Measurements from ENCODE around the gene SLC13A4. TPM values are rescaled to one million over a fixed set of nuclear protein-coding genes. Genes with fewer than 3 reads are reported as not detected.
A peak's percentile ranks its signal among the peaks of the same experiment; 100 is the strongest.

SLC13A4 gene
- total and polyA plus RNA-seq, 8 donors: 3.5 to 7.7 (median 5.4) TPM; not detected in 2

DNA sequence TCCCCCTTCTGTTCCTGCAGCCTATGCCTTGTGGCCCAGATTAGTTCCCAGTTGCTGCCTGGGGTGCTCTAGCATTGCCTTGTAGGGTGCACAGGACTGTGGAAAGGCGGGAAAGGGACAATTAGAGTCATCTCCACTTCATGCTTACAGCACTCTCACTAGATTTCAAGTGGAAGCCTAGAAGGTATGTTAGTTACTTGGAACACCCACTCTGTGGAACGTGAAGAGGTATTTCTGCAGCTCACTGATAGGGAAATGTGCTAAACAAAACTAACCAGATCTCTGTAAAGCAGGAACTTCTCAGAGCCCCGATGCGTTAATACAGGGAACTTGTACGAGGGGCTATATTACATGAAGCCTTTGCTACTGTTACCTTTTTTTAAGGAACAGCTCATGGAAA, 46.2 kb downstream of the SLC13A4 start:
- H3K4me3 ChIP-seq: no peak overlapping the region
- H3K4me1 ChIP-seq: no peaks in the 10 kb centered on the region
- TF ChIP-seq, protein P1, sequence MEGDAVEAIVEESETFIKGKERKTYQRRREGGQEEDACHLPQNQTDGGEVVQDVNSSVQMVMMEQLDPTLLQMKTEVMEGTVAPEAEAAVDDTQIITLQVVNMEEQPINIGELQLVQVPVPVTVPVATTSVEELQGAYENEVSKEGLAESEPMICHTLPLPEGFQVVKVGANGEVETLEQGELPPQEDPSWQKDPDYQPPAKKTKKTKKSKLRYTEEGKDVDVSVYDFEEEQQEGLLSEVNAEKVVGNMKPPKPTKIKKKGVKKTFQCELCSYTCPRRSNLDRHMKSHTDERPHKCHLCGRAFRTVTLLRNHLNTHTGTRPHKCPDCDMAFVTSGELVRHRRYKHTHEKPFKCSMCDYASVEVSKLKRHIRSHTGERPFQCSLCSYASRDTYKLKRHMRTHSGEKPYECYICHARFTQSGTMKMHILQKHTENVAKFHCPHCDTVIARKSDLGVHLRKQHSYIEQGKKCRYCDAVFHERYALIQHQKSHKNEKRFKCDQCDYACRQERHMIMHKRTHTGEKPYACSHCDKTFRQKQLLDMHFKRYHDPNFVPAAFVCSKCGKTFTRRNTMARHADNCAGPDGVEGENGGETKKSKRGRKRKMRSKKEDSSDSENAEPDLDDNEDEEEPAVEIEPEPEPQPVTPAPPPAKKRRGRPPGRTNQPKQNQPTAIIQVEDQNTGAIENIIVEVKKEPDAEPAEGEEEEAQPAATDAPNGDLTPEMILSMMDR (IDR thresholded peaks at IDR 0.05): no peak
- no peaks in the 10 kb centered on the region for H3K27me3 ChIP-seq
- no peaks in the 10 kb centered on the region for H3K9me3 ChIP-seq
- intact Hi-C loops (cut with DNase I): no loop called here
- ATAC-seq: peak; percentile 78
- H3K27ac ChIP-seq: no peak overlapping the region
- H3K36me3 ChIP-seq: peaks cover 0 to 23% of the 10 kb centered on the region in 2 donors
- DNase-seq: no peak

DNA sequence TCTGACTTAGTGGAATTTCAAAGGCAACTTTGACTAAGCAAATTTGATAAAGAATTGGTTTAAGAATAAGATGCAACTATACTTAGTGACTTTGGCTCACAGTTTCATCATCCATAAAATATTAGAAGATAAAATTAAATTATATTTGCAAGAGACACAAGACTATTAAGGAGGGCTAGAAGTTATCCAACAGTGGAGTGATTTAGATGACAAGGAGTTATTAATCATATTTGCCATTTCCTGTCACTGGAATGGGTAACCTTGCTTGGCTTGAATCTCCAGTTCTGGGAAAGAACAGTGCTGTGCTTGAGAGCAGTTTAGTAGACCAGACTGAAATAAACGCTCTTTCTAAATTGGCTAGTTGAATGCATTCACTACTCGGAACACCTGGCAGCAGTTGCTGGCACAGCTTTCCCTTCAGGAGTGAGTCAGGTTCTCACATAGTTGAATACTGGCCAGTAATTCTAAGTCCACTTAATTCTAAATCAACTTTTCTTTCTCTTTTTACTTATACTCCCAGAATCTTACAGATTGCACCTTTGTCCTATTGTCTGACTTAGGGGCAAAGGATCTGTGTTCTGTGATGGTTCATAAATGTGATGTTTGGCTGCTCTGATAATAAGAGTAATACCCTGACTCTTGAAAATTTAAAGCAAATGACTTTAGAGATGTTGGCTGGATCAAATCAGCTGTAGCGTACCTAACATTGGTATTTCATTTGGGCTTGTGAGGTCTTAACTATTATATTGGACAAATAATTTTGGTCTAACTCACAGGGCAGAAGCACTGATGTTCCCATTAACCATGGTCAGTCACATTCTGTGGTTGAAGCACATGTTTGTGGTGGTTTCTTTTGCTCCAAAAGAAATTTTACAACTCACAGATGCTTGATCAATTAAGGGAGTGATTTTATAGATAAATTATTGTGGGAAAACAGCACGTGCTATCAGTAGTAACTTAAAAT, 49.1 kb downstream of the SLC13A4 start:
- ATAC-seq (peak; percentile 89), DNase-seq (peak in 1 of 4 donors; percentile 67)
- Histone ChIP-seq H3K4me1 (peaks cover 0 to 2% of the 10 kb centered on the region in 2 donors), H3K4me3 (no peak overlapping the region), H3K36me3 (peaks cover 0 to 52% of the 10 kb centered on the region in 2 donors), H3K27ac (no peak overlapping the region), H3K27me3 (no peaks in the 10 kb centered on the region), H3K9me3 (no peaks in the 10 kb centered on the region)
- TF ChIP-seq, protein P1 (IDR thresholded peaks at IDR 0.05): no peak
- intact Hi-C loops (cut with DNase I): no loop called here

DNA sequence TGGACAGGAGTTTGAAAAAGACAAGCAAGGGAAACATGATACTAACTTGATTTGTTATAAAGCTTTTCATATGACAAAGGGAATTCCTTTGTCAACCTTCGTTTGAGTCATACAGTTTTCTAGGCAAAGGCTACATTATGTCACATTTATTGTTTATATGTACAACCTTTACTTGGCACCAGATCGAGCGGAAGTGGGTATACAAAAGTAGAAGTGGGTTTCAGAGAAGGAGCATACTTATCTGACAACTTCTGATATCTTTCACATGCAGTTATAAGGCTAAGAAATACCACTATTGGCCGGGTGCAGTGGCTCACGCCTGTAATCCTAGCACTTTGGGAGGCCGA, 54.7 kb downstream of the SLC13A4 start:
- Histone ChIP-seq H3K27ac (no peak overlapping the region), H3K27me3 (no peaks in the 10 kb centered on the region), H3K4me1 (peaks cover 4 to 11% of the 10 kb centered on the region in 2 donors), H3K4me3 (no peak overlapping the region), H3K9me3 (no peaks in the 10 kb centered on the region), H3K36me3 (peaks cover 0 to 43% of the 10 kb centered on the region in 2 donors)
- ATAC-seq (no peak), DNase-seq (no peak)
- TF ChIP-seq, protein P1 (IDR thresholded peaks at IDR 0.05): no peak
- intact Hi-C loops (cut with DNase I): no loop called here

DNA sequence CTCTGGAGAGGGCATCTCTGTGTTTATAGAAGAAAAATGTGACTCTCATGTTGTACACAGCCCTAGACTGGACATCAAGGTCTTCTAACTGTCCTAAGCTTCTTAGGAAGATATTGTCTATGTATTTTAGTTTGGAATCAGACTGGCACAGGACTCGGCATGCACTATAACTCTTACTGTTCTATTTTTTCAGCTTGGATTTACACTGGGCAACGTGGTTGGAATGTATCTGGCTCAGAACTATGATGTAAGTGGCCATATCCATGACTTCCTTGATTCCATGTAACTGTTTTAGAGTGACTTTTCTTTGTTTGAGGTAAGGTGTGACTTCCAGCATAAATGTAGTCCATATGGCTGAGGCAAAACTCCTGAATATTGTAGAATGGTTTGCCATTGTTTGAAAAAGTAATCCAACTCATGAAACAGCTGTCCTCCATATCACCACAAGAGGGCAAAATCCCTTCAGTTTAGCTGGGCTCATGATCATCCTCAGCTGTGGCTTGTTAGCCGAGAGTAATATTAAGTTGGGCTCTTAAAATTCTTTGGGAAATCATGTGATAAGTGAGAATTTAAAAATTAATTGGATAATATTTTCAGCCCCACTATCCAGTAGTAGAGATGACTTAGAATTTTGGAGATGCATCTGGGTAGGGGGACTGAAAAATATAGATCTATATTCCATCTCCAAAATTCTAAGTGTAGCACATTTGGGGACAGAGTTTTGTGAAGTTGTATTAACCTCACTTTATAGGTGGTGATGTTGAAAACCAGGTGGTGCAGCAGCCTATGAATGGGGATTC, 55.2 kb downstream of the SLC13A4 start:
- DNase-seq: peak in 1 of 4 donors; percentile 55
- intact Hi-C loops (cut with DNase I): no loop called here

More for the DNA sequence above, 55.2 kb downstream of the SLC13A4 start:
- Histone ChIP-seq H3K27ac (no peak overlapping the region), H3K4me3 (no peak overlapping the region), H3K9me3 (no peaks in the 10 kb centered on the region), H3K4me1 (peaks cover 4 to 11% of the 10 kb centered on the region in 2 donors), H3K27me3 (no peaks in the 10 kb centered on the region), H3K36me3 (peaks cover 0 to 38% of the 10 kb centered on the region in 2 donors)
- peak; percentile 89 for ATAC-seq
- TF ChIP-seq, protein P1 (IDR thresholded peaks at IDR 0.05): peak; percentile 61 to 76

Measured in left lung (tissue), 10 donors.